GM12874 (cell line): ENCODE data around the gene MADD.

Experiments used
- CTCF ChIP-seq: IDR thresholded peaks from 2 replicates; pipeline ENCODE4 v1.5.1; 2011; ENCODE audit warnings: low read depth, mild to moderate bottlenecking, control low read depth, low read length, moderate library complexity; ENCODE audit not compliant: insufficient read depth

The MADD gene

GRCh38 chr11:47360341-47360740, 90.4 kb downstream of the MADD start:
- TF ChIP-seq CTCF: no peak

GRCh38 chr11:47361419-47361818, 91.5 kb downstream of the MADD start:
- no peak for TF ChIP-seq CTCF

- no peak for TF ChIP-seq CTCF
Observed at GRCh38 chr11:47366020-47366490, 96.1 kb downstream of the MADD start.

DNA sequence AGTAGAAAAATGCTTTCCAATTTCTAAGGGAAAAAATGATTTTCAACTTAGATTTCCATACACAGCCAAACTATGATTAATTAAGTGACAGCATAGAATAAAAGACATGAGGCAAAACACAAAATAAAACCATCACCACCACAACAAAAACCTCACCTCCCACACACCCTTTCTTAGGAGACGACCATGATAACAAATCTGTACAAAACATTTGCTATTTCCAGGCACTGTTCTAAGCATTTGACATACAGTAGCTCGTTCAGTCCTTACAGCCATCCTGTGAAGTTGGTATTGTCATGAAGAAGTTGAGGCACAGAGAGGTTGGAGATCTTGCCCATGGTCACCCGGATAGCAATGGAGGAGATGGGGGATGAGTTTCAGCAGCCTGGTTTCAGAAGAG, 99.7 kb downstream of the MADD start:
- TF ChIP-seq CTCF: no peak

DNA sequence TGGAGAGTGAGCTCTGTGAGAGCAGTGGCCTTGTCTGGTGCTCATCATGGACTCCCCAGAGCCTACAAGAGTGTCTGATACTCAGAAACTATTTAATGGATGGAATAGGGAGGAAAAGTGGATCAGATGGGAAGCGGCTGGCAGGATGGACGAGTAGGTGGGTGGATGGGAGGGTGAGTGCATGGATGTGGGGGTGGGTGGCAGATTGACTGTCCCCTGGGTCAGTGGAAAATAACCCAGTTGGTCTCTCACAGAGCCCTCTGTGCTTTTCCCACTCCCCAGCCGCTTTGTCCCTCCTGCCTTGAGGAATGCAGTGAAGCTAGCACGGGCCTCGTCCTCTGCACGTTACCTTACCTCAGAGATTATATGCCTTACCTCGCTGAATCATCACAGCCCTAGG, 102.5 kb downstream of the MADD start:
- TF ChIP-seq CTCF: no peak

GRCh38 chr11:47373876-47374719, 104.2 kb downstream of the MADD start:
- TF ChIP-seq CTCF: peak; percentile 97

GRCh38 chr11:47374720-47375019, 104.7 kb downstream of the MADD start:
- no peak for TF ChIP-seq CTCF

DNA sequence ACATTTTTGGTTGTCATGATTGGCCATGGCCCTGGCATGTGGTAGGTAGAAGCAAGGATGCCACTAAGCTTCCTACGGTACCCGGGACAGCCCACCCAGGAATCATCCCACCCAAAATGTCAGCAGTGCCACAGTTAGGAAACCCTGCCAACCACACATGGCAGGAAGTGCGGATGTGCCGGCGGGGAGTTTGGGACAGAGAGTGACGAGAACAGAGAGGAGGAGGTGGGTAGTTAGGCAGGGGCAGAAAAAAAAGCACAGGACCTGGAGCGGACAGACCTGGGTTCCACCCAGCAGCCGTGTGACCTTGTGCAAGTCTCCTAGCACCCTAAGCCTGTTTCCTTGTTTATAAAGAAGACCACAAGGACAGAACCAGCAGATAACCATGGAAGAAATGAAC, 105.1 kb downstream of the MADD start:
- no peak for TF ChIP-seq CTCF
